DND-41 (cell line): ENCODE results near the gene RBM43.

Source experiments
- ATAC-seq: fragments of 200-7000 bp; cut with Tn5 transposase; 3 replicates; pipeline ENCODE4 v1.9.1; 2021; ENCODE audit warnings: low read depth; ENCODE audit not compliant: insufficient read depth
- DNase-seq: peaks from one replicate; pipeline ENCODE4 v3.0.0-alpha.2; 2020
- H2AFZ ChIP-seq: 2 replicates; pipeline ENCODE4 v1.6.0; 2012; ENCODE audit warnings: low read depth, low read length
- H3K27ac ChIP-seq: 2 replicates; pipeline ENCODE4 v1.5.1; 2012; ENCODE audit warnings: low read length, inconsistent platforms
- H3K27me3 ChIP-seq: fragments of 200-600 bp; sonication (generic); 2 replicates; pipeline ENCODE4 v1.6.0; 2012; ENCODE audit warnings: low read length, mild to moderate bottlenecking, inconsistent platforms; ENCODE audit not compliant: insufficient read depth, poor library complexity
- H3K36me3 ChIP-seq: 2 replicates; pipeline ENCODE4 v1.5.1; 2012; ENCODE audit warnings: low read length, inconsistent platforms; ENCODE audit not compliant: insufficient read depth
- H3K4me1 ChIP-seq: 2 replicates; pipeline ENCODE4 v1.5.1; 2012; ENCODE audit warnings: mild to moderate bottlenecking, low read length; ENCODE audit not compliant: insufficient read depth
- H3K4me2 ChIP-seq: 2 replicates; pipeline ENCODE4 v1.6.0; 2012; ENCODE audit warnings: mild to moderate bottlenecking, moderate library complexity, low read length, inconsistent platforms; ENCODE audit not compliant: insufficient read depth
- H3K4me3 ChIP-seq, 2 experiments: fragments of 200-600 bp in 1 of 2; shearing (Covaris generic) in 1 of 2; 2 replicates each; pipeline ENCODE4 v1.5.1; 2012 to 2016; ENCODE audit warnings: inconsistent platforms in 2 of 2, low read length in 2 of 2, mild to moderate bottlenecking in 2 of 2, low read depth in 1 of 2, moderate library complexity in 1 of 2
- H3K79me2 ChIP-seq: 2 replicates; pipeline ENCODE4 v1.6.0; 2012; ENCODE audit warnings: low read length, inconsistent platforms; ENCODE audit not compliant: insufficient read depth
- H3K9ac ChIP-seq: 2 replicates; pipeline ENCODE4 v1.6.0; 2012; ENCODE audit warnings: low read depth, mild to moderate bottlenecking, inconsistent platforms, low read length, moderate library complexity
- H3K9me3 ChIP-seq: 2 replicates; pipeline ENCODE4 v1.5.1; 2012; ENCODE audit warnings: low read length, moderate library complexity, mild to moderate bottlenecking, inconsistent platforms; ENCODE audit not compliant: insufficient read depth, severe bottlenecking
- H4K20me1 ChIP-seq: 2 replicates; pipeline ENCODE4 v1.6.0; 2012; ENCODE audit warnings: low read length; ENCODE audit not compliant: insufficient read depth
- CTCF ChIP-seq: IDR thresholded peaks from 2 replicates; pipeline ENCODE4 v1.5.1; 2012; ENCODE audit warnings: borderline replicate concordance, low read length, moderate library complexity, mild to moderate bottlenecking; ENCODE audit not compliant: poor library complexity, severe bottlenecking; ENCODE audit errors: extremely low read depth
- EZH2 ChIP-seq: IDR thresholded peaks from 3 replicates; pipeline ENCODE4 v1.6.1; 2012; ENCODE audit warnings: borderline replicate concordance, low read depth, mild to moderate bottlenecking, moderate library complexity, low read length, inconsistent platforms; ENCODE audit not compliant: severe bottlenecking

The RBM43 gene

GRCh38 chr2:151246152-151246551, 15.5 kb downstream of the RBM43 start:
- peaks cover 24% of the 10 kb centered on the region for H3K36me3 ChIP-seq
- H3K27me3 ChIP-seq = no peaks in the 10 kb centered on the region
- ATAC-seq (no peak), DNase-seq (no peak)
- no peak overlapping the region for H3K4me2 ChIP-seq
- no peaks in the 10 kb centered on the region for H3K79me2 ChIP-seq
- TF ChIP-seq CTCF = no peak
- no peak for TF ChIP-seq EZH2
- H3K4me1 ChIP-seq = no peaks in the 10 kb centered on the region
- no peaks in the 10 kb centered on the region for H4K20me1 ChIP-seq
- no peak overlapping the region for H2AFZ ChIP-seq
- peaks cover 15% of the 10 kb centered on the region for H3K9me3 ChIP-seq
- H3K27ac ChIP-seq = no peak overlapping the region
- no peak overlapping the region for H3K9ac ChIP-seq
- no peak overlapping the region for H3K4me3 ChIP-seq

GRCh38 chr2:151243468-151243867, 18.2 kb downstream of the RBM43 start:
- TF ChIP-seq CTCF (no peak), EZH2 (no peak)
- Histone ChIP-seq H3K36me3 (0 out of 2 replicates have a peak, but pooled peaks cover under 1% of the 10 kb centered on the region), H3K9ac (no peak overlapping the region), H4K20me1 (no peaks in the 10 kb centered on the region), H2AFZ (no peak overlapping the region), H3K4me3 (no peak overlapping the region), H3K27me3 (no peaks in the 10 kb centered on the region), H3K79me2 (no peaks in the 10 kb centered on the region), H3K27ac (no peak overlapping the region), H3K9me3 (peaks cover 4% of the 10 kb centered on the region), H3K4me2 (no peak overlapping the region), H3K4me1 (no peaks in the 10 kb centered on the region)
- ATAC-seq (no peak), DNase-seq (no peak)

GRCh38 chr2:151241224-151241623, 20.4 kb downstream of the RBM43 start:
- Histone ChIP-seq H2AFZ (no peak overlapping the region), H3K36me3 (no peaks in the 10 kb centered on the region), H3K4me1 (no peaks in the 10 kb centered on the region), H4K20me1 (no peaks in the 10 kb centered on the region), H3K79me2 (no peaks in the 10 kb centered on the region), H3K4me3 (no peak overlapping the region), H3K27ac (no peak overlapping the region), H3K9ac (no peak overlapping the region), H3K9me3 (no peaks in the 10 kb centered on the region), H3K27me3 (no peaks in the 10 kb centered on the region), H3K4me2 (no peak overlapping the region)
- ATAC-seq (no peak), DNase-seq (no peak)
- TF ChIP-seq EZH2 = no peak
- no peak for TF ChIP-seq CTCF

GRCh38 chr2:151240433-151240832, 21.2 kb downstream of the RBM43 start:
- H3K4me3 ChIP-seq = no peak overlapping the region
- H4K20me1 ChIP-seq = no peaks in the 10 kb centered on the region
- H2AFZ ChIP-seq = no peak overlapping the region
- no peaks in the 10 kb centered on the region for H3K9me3 ChIP-seq
- H3K4me2 ChIP-seq = no peak overlapping the region
- no peaks in the 10 kb centered on the region for H3K4me1 ChIP-seq
- no peak for DNase-seq
- no peak for TF ChIP-seq CTCF
- H3K79me2 ChIP-seq = no peaks in the 10 kb centered on the region
- H3K27me3 ChIP-seq = no peaks in the 10 kb centered on the region
- no peaks in the 10 kb centered on the region for H3K36me3 ChIP-seq
- no peak overlapping the region for H3K9ac ChIP-seq
- no peak overlapping the region for H3K27ac ChIP-seq
- ATAC-seq = no peak
